T-helper 2 cell (primary cell): Measurements from ENCODE around the gene ARL5A.

Source experiments
- DNase-seq, 5 experiments: peaks; one replicate each; pipeline versions ENCODE4 v3.0.0 to v3.0.0-alpha.2; 2012 to 2022

Gene ARL5A

DNA sequence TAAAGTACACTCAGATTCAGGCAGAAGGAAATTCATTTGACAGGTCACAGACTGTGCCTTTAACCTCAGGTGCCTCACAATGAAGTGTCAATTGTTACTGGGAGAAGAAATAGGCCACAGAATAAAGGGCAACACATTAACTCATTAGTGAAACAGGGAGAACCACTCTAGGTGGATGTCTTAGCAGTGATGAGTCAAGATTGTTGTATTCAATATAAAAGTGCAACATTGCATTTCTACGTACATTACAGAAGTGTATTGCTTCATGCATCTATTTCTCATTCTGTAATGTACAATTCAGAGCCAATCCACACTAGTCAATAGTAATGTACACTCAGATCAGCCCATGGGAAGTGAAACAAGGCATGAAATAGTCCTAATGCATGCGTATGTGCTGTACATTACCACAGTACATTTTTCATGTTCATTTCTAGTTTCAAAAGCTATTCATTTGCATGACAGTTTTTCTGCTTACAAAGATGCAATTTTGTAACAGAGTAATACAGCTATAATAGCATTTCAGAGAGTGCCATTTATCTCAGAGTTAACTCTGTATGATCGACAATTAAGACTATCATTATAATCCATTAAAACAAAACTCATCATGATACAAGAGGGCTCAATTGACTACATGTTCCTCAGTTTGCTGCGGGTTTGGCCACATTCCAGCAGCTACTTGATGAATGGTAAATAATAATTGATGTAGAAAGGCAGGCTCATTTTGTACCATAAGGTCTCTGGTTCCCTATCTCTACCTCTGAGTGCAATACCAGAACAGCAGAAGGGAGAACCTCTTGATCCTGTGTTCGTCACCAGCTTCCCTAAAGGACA lies 12.2 kb upstream of the ARL5A start:
- DNase-seq: peak in 1 of 5 experiments; percentile 11

DNA sequence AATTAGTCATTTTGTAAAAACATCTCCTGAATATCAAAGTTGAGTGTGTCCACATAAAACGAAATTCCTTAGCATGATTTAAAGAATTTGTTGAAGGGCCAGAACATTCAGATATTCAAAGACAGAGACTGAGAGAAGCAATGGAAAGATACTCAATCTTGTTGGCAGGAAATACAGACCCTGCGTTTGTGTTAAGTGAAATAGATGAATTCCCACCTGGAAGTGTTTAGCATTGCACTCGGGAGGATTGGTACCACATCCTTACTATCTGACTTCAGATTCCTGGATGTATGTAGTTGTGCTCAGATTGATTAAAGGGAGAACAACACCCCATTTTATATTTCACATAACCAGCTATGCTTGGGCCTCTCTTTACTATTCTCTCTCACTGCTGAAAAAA lies 9.7 kb upstream of the ARL5A start:
- no peak for DNase-seq

DNA sequence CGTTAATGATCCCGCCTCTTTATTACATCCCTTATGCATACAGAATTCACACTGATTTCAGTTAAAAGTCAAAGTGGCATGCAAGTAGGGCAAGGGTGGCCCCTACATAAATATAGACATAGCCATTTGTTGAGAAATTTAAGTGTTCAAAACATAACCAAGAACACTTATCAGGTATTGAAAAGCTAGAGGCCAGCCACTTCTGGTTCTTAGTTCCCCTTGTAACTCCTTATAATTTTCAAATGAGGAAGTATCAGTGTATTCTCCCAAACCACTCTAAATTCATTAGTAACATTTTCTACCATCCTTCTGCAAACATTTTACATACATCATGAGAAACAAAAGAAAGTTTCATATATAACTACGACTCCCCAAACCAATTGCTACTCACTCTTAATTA lies 5.8 kb upstream of the ARL5A start:
- DNase-seq: no peak

DNA sequence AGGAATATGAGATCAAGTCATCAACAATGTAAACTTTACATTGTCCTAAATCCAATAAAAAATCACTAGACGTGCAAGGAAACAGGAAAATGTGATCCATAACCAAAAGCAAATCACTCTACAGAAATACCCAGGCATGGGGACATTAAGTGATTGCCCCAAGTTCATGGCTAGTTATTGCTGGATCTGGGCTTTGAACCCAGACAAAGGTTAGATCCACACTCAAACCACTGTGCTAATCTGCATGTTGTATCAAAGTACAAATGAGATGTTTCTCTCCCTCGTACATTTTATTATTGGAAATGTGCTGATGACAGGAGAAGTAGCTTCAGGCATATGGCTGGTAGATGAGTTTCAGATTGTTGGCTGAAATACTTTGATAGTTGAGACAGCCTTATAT lies 2.7 kb upstream of the ARL5A start:
- DNase-seq: no peak

DNA sequence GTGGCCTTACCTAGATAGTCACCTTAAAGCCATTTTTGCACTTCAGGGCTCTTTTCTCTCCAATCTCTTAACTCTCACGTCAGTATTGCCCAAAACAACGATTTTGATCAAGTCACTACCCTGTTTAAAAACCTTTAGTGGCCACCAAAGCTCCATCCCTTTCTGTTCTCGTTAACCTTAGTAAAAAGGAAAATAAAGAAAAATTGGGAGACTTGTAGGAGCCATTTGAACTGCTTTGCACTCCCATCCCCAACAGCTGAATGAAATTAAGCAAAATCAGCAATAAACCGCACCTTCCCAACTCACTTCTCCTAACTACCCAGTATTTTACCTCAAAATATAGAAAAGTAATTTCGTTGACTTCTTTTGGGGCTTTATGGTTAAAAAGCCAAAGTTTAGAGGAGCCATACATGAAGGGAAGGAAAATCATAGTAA lies 686 bp upstream of the ARL5A start:
- DNase-seq: no peak

DNA sequence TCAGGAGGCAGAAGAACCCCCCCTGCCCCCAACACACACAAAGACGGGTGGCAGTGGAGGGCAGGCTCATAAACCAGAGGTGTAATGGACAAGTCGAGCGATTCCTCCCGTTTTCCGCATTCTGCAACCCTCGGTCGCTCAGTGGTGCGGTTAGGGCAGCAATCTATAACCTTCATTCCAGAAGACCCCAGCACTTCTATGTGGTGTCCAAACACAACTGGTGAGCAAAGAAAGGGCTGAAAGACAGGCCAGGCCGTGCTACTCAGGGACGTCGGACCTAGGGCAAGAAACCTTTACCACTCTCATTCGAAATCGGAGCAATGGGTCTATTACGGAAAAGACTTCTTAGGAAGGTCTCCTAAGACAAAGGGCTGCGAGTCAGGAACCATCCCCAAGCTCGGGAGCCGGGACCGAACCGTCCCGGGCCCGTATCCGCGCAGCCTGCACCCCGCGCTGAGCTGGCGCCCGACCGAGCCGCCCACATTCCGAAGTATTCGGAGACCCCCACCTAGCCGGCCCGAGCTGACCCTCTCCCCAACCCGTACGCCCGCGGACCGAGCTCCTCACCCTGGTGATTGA lies 568 bp downstream of the ARL5A start:
- peak in 2 of 5 experiments; percentile 8 to 38 for DNase-seq

DNA sequence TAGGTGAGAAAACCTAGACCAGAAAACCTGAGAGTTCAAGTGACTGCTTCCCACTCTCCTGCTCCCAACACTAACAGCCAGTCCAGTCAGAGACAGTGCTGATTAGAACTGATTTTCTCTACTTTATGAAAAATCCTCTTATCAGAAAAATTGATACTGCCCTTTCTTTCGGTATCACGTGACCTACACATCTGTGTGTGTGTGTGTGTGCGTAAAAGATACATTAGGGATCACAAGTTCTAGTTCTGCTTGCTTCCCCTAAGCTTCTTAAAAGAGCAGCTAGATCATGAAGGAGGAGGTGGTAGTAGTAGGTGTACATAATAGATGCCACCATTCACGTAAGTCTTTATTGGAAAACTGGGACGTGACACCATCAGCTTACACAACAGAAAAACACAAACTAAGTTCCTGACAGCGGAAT lies 1.5 kb downstream of the ARL5A start:
- peak in 1 of 5 experiments; percentile 59 for DNase-seq

DNA sequence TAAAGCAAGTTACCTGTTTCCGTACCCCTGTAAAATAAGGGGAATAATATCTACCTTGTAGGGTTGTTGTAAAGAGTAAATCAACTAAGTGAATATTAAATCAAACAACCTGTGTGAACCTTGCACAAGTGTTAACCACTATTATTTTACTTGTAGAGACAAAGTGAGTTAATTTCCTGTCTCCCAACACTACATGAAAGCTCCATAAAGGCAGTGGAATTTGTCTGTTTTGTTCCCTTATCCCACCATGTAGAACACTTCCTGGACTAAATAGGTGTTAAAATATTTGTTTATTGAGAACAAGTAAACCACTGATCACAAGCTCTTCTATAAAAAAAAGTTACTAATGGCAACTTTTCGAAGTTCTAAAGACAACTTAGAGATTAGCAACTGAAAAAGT lies 3.3 kb downstream of the ARL5A start:
- no peak for DNase-seq

DNA sequence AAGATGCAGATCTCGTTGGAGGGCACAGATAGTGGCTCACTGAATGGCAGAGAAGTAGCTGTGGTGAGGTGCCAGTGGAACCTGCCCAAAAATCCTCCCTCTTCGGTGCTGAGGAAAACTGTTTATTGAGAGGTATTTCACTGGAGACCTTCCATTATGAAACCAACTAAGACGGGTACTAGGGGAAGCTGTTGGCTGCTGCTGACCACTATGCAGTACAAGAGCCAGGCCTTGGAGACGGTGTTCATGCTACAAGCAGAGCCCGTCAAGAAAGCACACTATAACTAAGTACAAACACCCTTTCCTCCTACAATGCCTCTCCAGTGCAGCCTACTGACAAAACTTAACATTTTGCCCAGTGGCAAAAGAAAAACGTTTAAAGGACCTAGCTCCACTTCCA lies 4.6 kb downstream of the ARL5A start:
- no peak for DNase-seq

DNA sequence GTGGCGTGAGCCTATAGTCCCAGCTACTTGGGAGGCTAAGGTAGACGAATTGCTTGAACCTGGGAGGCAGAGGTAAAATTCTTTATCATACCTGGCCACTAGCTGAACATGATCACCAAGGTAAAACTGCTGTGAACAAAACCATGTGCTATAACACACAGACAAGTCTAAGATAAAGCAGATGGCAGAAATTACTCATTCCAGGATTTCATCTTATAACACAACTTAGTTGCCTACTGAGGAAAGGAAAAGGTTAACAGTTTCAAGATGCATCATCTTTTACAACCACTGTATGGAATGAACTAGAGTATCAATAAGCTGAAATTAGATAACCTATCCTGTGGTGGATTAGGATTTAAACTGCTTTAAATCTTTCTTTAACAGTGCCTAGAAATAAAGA lies 8.3 kb downstream of the ARL5A start:
- peak in 1 of 5 experiments; percentile 79 for DNase-seq

DNA sequence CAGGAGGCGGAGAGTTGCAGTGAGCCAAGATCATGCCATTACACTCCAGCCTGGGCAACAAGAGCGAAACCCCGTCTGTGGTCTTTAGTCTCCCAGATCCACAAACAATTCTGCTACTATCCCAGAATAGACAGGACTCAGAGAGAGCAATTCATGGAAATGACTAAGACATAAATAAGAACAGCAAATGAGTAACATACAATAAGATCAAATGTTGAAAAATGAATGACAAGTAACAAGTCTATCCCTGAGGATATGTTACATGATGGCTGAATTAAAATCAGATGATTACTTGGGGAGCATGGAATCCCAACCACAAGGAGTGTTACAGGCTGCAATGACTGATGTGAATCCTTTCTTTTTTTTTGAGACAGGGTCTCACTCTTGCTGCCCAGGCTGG lies 10.3 kb downstream of the ARL5A start:
- DNase-seq: no peak

DNA sequence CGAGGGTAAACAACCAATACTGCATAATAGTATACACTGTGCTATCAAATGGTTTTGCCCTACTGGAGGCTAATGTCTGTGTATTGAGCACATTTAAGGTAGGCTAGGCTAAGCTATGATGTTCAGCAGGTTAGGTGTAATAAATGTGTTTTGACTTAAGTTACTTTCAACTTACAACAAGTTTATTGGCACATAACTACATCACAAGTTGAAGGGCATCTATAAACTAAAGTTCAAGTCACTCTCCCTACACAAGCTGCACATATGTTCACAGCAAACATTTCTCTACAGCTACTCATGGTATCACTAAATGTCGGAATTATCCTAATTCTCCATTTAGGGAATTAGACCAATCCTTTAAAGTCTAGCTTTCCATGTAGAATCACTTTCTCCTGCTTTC lies 11.4 kb downstream of the ARL5A start:
- no peak for DNase-seq

DNA sequence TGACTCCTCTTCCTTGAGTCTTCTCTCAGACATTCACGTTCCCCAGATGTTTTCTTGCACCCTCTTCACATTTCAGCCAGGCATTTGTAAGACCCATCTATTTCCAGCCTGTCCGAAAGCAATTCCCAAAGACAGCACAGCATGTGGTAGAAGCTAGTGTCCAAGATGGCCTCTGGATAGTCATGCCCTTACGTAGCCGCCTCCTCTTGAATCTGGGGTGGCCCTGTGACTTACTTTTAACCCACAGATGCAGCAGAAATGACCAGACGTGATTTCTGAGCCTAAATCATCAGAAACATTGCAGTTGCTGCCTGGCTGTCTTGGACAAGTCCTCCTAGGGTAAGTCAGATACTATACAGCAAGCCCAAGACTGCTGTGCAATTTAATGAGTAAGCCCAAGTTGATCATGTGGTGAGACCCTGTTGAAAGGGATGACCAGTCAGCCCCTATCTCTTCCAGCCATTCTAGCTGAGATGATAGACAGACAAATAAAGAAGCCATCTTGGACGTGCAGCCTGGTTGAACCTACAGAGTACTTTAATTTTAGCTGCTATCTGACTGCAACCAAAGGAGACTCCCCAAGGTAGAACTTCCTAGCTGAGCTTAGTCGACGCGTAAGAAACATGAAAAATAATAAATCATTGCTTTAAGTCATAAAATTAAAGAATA lies 12.3 kb downstream of the ARL5A start:
- DNase-seq: no peak

DNA sequence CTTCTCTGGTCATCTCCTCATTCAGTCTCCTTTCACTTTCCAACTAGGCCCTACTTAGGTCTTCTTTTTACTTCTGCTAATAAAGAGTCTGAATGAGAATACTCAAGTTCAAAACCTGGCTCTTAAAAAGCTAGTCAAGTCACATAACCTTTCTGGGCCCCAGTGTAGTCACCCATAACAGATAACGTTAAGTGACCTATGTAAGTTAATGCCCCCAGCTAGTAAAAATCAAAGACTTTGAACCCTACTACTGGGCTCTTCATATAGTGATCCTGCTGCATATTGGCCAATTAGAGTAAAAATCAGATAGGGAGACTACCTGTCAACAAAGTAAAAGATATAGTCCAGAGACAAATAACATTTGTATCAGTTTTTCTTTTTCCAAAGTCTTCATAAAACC lies 17.7 kb downstream of the ARL5A start:
- DNase-seq: no peak

DNA sequence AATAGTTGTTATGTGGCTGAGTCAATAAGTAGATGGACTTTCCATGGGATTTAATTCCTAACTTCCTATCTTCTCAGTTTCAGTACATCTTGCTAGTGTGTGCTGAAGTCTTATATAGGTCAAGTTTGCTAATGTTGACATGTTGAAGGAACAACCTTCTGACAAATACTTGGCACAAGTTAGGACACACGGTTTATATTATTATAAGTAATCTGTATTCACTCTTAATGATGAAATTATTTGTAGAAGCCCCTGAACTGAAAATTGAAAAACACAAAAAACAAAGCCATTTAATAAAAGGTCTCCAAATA lies 19.2 kb downstream of the ARL5A start:
- DNase-seq: no peak

DNA sequence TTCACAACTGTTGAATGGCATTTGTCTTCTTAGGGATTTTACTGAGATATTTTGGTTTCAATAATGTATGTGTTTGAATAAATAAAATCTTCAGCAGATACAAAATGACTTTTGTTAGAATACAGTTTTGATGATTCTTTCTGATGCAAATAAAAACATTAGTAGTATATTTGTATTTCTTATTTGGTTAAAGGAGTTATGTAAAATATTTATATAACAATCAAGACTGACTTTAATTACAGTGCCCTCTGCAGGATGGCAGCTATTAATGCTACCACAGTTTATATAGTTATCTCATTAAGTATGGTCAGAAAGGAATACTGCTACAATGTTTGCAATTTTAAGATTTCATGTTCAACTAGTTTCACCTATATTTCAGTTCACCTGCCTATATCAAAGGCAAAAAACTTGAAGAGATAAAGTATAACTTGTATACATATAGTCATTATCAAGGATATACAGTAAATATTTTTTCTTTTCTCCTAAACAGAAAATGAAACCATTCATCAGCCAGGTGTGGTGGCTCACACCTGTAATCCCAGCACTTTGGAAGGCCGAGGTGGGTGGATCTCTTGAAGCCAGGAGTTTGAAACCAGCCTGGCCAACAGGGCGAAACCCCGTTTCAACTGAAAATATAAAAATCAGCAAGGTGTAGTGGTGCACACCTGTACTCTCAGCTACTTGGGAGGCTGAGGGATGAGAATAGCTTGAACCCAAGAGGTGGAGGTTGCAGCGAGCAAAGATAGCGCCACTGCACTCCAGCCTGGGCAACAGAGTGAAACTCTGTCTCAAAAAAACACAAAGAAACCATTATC lies 19.8 kb downstream of the ARL5A start:
- peak in 1 of 5 experiments; percentile 22 for DNase-seq

DNA sequence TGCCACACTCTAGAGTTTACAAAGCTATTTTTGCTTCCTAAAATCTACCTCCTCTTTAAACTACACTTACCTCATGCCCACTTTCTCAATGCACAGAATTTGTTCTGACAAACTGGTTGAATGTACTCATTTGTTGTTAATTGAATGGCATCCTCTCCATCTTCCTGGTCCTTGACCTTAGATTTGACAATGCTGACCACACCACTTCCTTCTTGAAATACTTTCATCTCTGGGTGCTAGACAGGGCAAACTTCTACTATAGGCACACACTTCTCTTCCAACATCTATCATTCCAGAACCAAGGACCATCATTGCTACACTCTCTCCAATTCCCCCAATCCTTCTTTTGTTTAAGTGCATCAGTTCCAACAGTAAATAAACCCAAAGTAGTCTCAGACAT lies 22.3 kb downstream of the ARL5A start:
- DNase-seq: no peak

DNA sequence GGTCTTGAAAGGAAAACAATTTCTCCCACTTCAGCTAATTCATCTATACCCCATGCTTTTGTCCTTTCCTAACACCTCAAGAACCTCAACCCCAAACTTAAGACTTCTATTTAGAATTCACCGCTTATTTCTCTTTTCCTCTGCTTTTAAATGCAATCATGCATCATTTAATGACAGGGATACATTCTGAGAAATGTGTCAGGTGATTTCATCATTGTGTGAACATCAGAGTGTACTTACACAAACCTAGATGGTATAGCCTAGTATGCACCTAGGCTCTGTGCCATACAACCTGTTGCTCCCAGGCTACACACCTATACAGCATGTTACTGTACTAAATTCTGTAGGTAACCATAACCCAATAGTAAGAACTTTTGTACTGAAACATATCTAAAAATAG lies 22.9 kb downstream of the ARL5A start:
- DNase-seq: no peak

DNA sequence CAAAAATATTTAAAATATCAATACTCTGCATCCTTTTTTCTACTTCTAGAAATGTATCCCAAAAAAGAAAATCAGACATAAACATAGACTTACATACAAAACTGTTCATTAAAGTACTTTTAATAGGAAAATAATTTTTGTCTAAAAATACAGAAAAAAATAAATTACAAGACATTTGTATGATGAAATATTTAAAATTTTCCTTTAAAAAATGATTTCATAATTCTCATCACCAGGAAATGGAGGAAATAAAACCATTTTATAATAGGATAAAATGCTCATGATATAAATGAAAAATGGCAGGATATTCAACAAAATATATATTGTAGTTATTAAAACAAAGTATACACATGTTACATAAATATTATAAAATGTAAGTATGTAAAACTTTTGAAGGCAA lies 24.4 kb downstream of the ARL5A start:
- DNase-seq: no peak

DNA sequence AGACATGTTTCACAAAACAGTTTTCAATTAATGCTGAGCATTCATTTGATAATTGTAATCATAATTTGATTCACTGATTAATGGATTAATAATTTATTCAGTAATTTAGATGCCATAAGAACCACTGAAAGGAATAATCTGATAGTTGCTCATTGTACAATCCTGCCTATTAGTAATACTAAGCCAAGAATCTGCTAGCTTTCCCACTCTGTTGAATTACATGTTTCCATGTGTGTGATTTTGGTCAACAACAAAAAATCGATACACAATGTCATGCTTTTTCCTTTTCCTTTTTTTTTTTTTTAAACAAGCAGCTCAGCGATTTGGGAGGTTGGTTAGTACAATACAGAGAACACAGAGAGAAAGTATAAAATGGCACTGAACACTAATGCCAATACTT lies 25.9 kb downstream of the ARL5A start:
- DNase-seq: no peak

DNA sequence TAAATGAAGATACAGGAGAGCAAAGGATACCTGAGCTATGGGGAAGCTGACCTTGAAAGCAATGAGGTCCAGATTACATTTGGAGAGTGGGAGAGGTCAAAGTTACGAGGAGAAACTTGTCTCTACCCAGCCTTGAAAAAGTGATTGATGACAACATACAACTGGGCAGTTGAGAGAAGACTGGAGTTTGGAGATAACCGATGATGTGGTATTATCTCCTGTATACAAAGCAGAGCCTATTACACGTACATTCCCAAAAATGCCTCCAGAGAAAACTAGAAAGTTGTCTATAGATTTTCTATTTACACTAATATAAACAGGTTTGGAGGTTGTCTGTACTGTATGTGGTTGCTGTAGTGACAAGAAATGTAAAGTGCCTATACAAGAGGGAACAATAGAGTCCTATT lies 28.3 kb downstream of the ARL5A start:
- no peak for DNase-seq

DNA sequence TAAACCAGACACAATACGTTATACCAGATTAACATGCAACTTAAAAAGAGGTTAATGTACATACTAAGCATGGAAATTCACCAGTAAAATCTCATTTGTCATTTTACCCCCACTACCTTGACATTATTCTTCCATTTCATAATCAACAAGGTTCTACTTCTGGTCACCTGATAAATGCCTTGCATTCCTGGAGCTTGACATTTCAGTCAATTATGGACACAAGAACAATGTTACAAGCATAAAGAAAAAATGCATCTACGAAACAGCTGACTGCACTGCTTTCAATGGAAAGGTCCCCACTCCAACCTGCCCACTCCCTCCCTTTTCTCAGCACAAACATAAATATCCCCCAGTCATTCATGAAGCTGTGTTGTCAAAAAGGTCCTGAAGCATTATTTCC lies 31.4 kb downstream of the ARL5A start:
- DNase-seq: no peak

DNA sequence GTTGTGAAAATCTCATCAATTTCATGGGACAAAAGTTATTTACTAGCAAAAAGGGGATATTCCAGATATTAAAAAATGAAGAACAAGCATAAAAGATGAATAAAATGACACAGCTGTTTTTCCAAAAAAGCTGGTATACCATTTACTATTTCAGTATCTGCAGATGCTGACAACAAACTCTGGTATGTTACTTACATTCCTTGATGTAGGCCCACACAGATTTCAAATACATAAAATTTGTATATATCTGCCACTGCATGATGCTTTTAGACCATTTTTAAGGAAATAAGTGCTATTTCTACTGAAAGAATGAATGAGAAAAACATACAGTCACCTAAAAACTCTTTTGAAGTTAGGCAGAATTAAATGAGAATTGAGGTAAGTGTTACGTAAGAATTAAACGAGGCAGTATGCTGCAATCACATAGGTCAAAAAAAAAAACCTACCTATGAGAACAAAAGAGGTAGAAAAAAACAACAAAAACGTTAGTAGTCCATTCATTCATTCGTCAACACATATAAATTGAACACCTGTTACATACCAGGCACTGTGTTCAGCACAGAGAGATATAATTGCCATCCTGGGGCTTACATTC lies 32.5 kb downstream of the ARL5A start:
- DNase-seq: no peak
